Tongue (tissue), 2 donors: ENCODE data around the gene CNPY1. TPM values are rescaled to one million over a fixed set of nuclear protein-coding genes. Genes with fewer than 3 reads are reported as not detected.

Experiments used
- DNase-seq: peaks from one replicate; pipeline ENCODE4 v3.0.0-alpha.2; 2015
- total RNA-seq: library from RNA; depleted of rRNA; stranded (reverse); fragments of >200 nt; gene quantifications from one replicate; pipeline ENCODE4 v1.2.3, GENCODE V29; 2014

Gene CNPY1
- total RNA-seq, 1 donor from 2014 or later: not detected

DNA sequence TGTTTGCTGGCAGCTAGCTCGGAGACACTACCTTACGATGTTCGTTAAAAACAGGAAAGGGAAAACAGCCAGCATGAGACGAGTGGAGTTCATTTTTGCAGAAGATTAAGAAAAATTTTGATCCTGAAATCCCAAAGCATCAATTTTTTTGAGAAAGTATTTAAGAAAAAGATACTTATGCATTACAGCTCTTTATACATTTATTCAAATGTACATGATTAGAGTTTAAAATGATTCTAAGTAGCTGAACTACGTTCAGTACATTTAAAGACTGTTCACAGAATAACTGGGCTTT lies 34.7 kb downstream of the CNPY1 start:
- peak; percentile 11 for DNase-seq

DNA sequence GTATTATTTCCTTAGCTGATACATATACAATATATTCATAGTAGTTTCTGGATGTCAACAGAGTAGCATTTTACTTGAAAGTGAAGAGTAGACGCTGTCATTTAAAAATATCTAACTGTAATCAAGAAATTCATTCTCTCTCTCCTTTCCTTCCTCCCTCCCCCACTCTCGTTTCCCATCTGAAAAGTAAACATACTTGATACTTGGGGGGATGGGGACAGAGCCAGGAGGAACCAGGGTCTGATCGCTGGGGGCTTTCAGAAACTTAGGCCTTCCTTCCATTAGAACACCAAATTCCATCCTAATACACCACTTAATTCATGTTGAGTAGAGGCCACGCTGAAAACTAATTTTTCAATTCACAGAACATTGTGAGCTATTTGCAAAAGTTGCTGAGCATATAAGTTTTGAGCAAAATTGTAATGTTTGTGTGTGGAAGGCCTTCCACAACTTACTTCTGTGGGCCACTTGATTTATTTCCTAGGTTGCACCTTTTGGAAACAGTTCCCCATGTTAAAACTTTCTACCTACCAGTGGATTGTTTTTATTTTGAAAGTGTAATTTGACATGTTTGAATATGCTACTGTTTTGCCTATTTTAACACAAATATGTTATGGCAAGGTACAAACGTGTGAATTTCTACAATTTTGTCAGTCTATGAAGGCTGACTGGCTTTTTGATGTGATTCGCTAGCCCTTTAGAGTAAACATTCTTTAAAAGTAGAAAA lies 35.2 kb downstream of the CNPY1 start:
- peak; percentile 9 for DNase-seq

GRCh38 chr7:155509725-155510551 lies 36.4 kb downstream of the CNPY1 start:
- peak; percentile 17 for DNase-seq

DNA sequence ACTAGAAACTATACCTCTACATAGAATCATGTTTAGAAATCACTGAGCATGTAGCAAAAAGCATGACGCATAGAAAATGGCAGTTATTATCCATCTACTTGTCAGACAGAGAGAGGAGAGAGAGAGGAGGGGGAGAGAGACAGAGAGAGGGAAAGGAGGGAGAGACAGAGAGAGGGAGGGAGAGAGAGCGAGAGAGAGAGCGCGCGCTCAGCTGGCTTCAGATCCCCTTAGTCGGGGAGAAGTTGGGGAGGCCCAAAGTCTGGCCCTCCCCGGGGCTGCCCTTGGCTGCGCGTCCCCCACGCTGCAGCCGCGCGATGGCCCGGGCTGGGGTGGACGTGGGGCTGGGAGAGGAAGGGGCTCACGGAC lies 37.0 kb downstream of the CNPY1 start:
- peak; percentile 5 for DNase-seq

- DNase-seq: peak; percentile 27
Observed at GRCh38 chr7:155508376-155509358, 37.7 kb downstream of the CNPY1 start.

- DNase-seq: peak; percentile 20
Observed at GRCh38 chr7:155507576-155507975, 38.8 kb downstream of the CNPY1 start.

- peak; percentile 44 for DNase-seq
Observed at GRCh38 chr7:155506854-155507337, 39.5 kb downstream of the CNPY1 start.

GRCh38 chr7:155505422-155505793 lies 41.0 kb downstream of the CNPY1 start:
- DNase-seq: no peak

DNA sequence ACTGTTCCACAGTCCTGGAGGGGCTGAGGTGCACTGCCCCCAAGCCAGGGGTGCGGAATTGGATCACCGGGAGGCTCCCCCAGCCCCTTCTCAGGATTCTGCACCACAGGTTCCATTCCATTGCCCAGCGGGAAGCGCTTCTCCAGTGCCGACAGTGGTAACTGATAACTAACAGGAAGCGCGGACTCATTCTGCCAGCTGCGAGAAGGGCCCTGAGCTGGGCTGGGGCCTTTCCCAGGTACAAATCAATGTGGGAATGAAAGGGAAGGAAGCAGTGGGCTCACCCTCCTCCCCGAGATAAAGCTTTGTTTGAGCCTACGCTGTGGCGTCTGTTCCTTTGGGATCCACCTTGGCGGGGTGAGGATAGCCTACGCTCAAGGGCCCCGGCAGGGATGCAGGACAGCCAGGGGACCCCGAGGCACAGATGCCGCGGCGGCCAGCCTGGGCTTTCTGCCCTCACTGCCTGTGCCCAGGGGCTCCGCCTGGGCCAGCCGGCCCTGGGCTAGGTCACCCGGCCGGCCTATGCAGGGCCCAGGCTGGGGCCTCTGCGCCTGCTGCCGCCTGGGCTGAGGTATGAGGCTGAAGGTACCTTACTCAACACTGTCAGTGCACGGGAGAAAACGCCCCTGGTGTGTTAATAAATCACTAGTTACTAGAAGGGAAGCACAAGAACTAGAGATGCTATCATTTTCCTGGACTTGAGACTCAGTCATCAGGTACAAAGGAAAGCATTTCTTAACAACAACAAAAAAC lies 49.0 kb downstream of the CNPY1 start:
- no peak for DNase-seq

DNA sequence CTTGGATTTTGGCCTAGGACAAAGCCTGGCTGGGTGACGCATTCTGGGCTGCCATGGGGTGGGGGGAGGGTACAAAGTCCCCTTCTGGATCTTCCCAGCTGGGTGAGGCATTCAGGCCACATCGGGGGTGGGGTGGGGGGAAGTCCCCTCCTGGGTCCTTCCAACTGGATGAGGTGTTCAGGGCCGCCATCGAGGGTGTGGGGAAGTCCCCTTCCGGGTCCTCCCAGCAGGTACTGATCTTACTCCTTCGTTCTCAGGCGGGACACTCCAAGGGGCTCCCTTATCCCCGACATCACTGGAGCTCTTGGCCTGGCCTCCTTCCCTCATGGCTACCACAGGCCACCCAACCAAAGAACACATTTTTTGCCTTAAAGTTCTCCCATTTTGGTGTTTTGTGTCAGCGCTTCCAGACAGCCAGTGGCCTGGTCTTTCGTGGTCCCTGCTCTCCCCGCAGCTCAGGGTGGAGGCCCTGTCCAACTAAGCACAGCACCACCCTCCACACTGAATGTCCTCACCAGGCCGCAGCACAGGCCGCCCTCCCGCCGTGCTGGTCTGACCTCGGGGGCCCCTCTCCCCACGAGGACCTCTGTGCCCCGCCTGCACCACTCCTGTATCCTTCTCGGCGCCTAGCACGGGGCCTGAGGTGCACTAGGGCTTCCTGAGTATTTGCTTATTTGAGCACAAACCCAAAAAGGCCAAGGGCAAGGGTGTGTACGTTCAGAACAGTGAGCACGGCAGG lies 49.9 kb downstream of the CNPY1 start:
- no peak for DNase-seq

GRCh38 chr7:155495440-155496248 lies 50.7 kb downstream of the CNPY1 start:
- DNase-seq: no peak

- no peak for DNase-seq
Observed at GRCh38 chr7:155494551-155494950, 51.8 kb downstream of the CNPY1 start.

GRCh38 chr7:155493744-155494538 lies 52.4 kb downstream of the CNPY1 start:
- DNase-seq: no peak

- no peak for DNase-seq
Observed at GRCh38 chr7:155491812-155492211, 54.5 kb downstream of the CNPY1 start.

GRCh38 chr7:155490697-155491628 lies 55.4 kb downstream of the CNPY1 start:
- DNase-seq: peak; percentile 20

- no peak for DNase-seq
Observed at GRCh38 chr7:155489862-155490696, 56.3 kb downstream of the CNPY1 start.
